GM18499 (cell line): Measurements from ENCODE around the gene TAS1R1.
A peak's percentile ranks its signal among the peaks of the same experiment; 100 is the strongest.
"Not testable (repeated sequence)": the region's sequence is repeated elsewhere in the genome, so short reads cannot be mapped to it uniquely, and the experiment has no call there.

Experiments used
- ATAC-seq: cut with Tn5 transposase; IDR thresholded peaks from one replicate; pipeline ENCODE4 v1.9.1; 2021; ENCODE audit warnings: moderate number of reproducible peaks; ENCODE audit not compliant: insufficient read depth, unreplicated experiment

Gene TAS1R1

GRCh38 chr1:6519935-6520671, 35.0 kb upstream of the TAS1R1 start:
- ATAC-seq: no peak

- no peak for ATAC-seq
Measured at GRCh38 chr1:6521536-6521935, 33.6 kb upstream of the TAS1R1 start.

GRCh38 chr1:6523566-6523965, 31.5 kb upstream of the TAS1R1 start:
- ATAC-seq: no peak

GRCh38 chr1:6526316-6526715, 28.8 kb upstream of the TAS1R1 start:
- no peak for ATAC-seq

GRCh38 chr1:6528492-6528891, 26.6 kb upstream of the TAS1R1 start:
- ATAC-seq: no peak

GRCh38 chr1:6530504-6531160, 24.5 kb upstream of the TAS1R1 start:
- ATAC-seq: no peak

GRCh38 chr1:6531996-6532395, 23.1 kb upstream of the TAS1R1 start:
- ATAC-seq: no peak

GRCh38 chr1:6534248-6534822, 20.8 kb upstream of the TAS1R1 start:
- no peak for ATAC-seq

GRCh38 chr1:6535214-6535613, 19.9 kb upstream of the TAS1R1 start:
- no peak for ATAC-seq

- ATAC-seq: no peak
Measured at GRCh38 chr1:6536291-6536690, 18.8 kb upstream of the TAS1R1 start.

GRCh38 chr1:6538956-6539355, 16.2 kb upstream of the TAS1R1 start:
- ATAC-seq: no peak

- no peak for ATAC-seq
Measured at GRCh38 chr1:6544831-6545230, 10.3 kb upstream of the TAS1R1 start.

GRCh38 chr1:6545276-6546112, 9.6 kb upstream of the TAS1R1 start:
- no peak for ATAC-seq

GRCh38 chr1:6546326-6546725, 8.8 kb upstream of the TAS1R1 start:
- ATAC-seq: no peak

- no peak for ATAC-seq
Measured at GRCh38 chr1:6547301-6547700, 7.8 kb upstream of the TAS1R1 start.

- ATAC-seq: peak; percentile 64
Measured at GRCh38 chr1:6554031-6554906, 838 bp upstream of the TAS1R1 start, which contains the start of gene NOL9. TSS of gene NOL9 (minus strand) at chr1:6554513. CDS start at chr1:6554502, 11 bp downstream.

- no peak for ATAC-seq
Measured at GRCh38 chr1:6557597-6557996, 2.5 kb downstream of the TAS1R1 start.

GRCh38 chr1:6559161-6559560, 4.1 kb downstream of the TAS1R1 start:
- ATAC-seq: not testable (repeated sequence)

GRCh38 chr1:6560267-6560666, 5.2 kb downstream of the TAS1R1 start:
- no peak for ATAC-seq

GRCh38 chr1:6569033-6569432, 13.9 kb downstream of the TAS1R1 start:
- no peak for ATAC-seq
